Neural cell (in vitro differentiated cells): ENCODE measurements around the gene MPP1. TPM values are rescaled to one million over a fixed set of nuclear protein-coding genes. Genes with fewer than 3 reads are reported as not detected.

Experiments used
- H2AFZ ChIP-seq: fragments of 200-600, 300-800 bp; sonication (generic), shearing (Covaris generic); 2 replicates; pipeline ENCODE4 v1.6.0; 2014; ENCODE audit warnings: low read depth, mild to moderate bottlenecking, antibody characterized with exemption, low read length, moderate library complexity
- H3F3A ChIP-seq: fragments of 200-600 bp; shearing (Covaris generic); 2 replicates; pipeline ENCODE4 v1.6.1; 2016; ENCODE audit warnings: mild to moderate bottlenecking, moderate library complexity, mixed read lengths, antibody characterized with exemption, low read length; ENCODE audit not compliant: insufficient read depth, poor library complexity, severe bottlenecking
- H3K27ac ChIP-seq: fragments of 200-600, 300-800 bp; sonication (generic), shearing (Covaris generic); 2 replicates; pipeline ENCODE4 v1.5.1; 2014; ENCODE audit warnings: mild to moderate bottlenecking, low read length, moderate library complexity
- H3K27me3 ChIP-seq: fragments of 300-800, 200-600 bp; sonication (generic), shearing (Covaris generic); 2 replicates; pipeline ENCODE4 v1.6.0; 2014; ENCODE audit warnings: mild to moderate bottlenecking, low read depth, low read length, moderate library complexity; ENCODE audit not compliant: insufficient read depth
- H3K36me3 ChIP-seq: fragments of 300-800, 200-600 bp; sonication (generic), shearing (Covaris generic); 2 replicates; pipeline ENCODE4 v1.5.1; 2014; ENCODE audit warnings: mild to moderate bottlenecking, antibody characterized with exemption, low read length, moderate library complexity; ENCODE audit not compliant: insufficient read depth
- H3K4me2 ChIP-seq: fragments of 300-800, 200-600 bp; sonication (generic), shearing (Covaris generic); 2 replicates; pipeline ENCODE4 v1.6.0; 2014; ENCODE audit warnings: mild to moderate bottlenecking, low read length
- H3K4me3 ChIP-seq: fragments of 300-800, 200-600 bp; sonication (generic), shearing (Covaris generic); 2 replicates; pipeline ENCODE4 v1.5.1; 2014; ENCODE audit warnings: mild to moderate bottlenecking, low read length, moderate library complexity
- H3K79me2 ChIP-seq: fragments of 200-600 bp; shearing (Covaris generic); replicated peaks from 2 replicates; pipeline ENCODE4 v1.6.0; 2014; ENCODE audit warnings: mild to moderate bottlenecking, low read length, moderate library complexity; ENCODE audit not compliant: insufficient read depth
- H3K9ac ChIP-seq: fragments of 300-800, 200-600 bp; sonication (generic), shearing (Covaris generic); 2 replicates; pipeline ENCODE4 v1.6.1; 2016; ENCODE audit warnings: mild to moderate bottlenecking, low read length, mixed read lengths
- H3K9me2 ChIP-seq: fragments of 200-600 bp; shearing (Covaris generic); 2 replicates; pipeline ENCODE4 v1.6.1; 2016; ENCODE audit warnings: mild to moderate bottlenecking, low read length, mixed read lengths; ENCODE audit not compliant: insufficient read depth
- H3K9me3 ChIP-seq: fragments of 200-600, 300-800 bp; sonication (generic), shearing (Covaris generic); 2 replicates; pipeline ENCODE4 v1.6.1; 2016; ENCODE audit warnings: mild to moderate bottlenecking, mixed run types, low read length, moderate library complexity, mixed read lengths
- H4K20me1 ChIP-seq: fragments of 200-600 bp; shearing (Covaris generic); 2 replicates; pipeline ENCODE4 v1.6.1; 2016; ENCODE audit warnings: mild to moderate bottlenecking, mixed run types; ENCODE audit not compliant: insufficient read depth
- CTCF ChIP-seq: fragments of 450-650 bp; IDR thresholded peaks from 2 replicates; pipeline ENCODE4 v1.5.1; 2014; ENCODE audit warnings: antibody characterized with exemption, mild to moderate bottlenecking, moderate library complexity; ENCODE audit not compliant: poor library complexity, severe bottlenecking
- EP300 ChIP-seq: fragments of 450-650 bp; conservative IDR thresholded peaks from 2 replicates; pipeline ENCODE4 v1.6.1; 2014; ENCODE audit warnings: antibody characterized with exemption, mild to moderate bottlenecking, moderate library complexity; ENCODE audit not compliant: poor library complexity, severe bottlenecking
- EZH2 ChIP-seq: fragments of 200-600, 300-800 bp; shearing (Covaris generic), sonication (generic); IDR thresholded peaks from 2 replicates; pipeline ENCODE4 v1.6.1; 2014; ENCODE audit warnings: antibody characterized with exemption, low read length, borderline replicate concordance, mild to moderate bottlenecking; ENCODE audit not compliant: insufficient read depth, poor library complexity, severe bottlenecking
- MXI1 ChIP-seq: fragments of 450-650 bp; conservative IDR thresholded peaks from 2 replicates; pipeline ENCODE4 v1.6.1; 2014; ENCODE audit warnings: antibody characterized with exemption, mild to moderate bottlenecking; ENCODE audit not compliant: poor library complexity, severe bottlenecking
- POLR2AphosphoS5 ChIP-seq: IDR thresholded peaks from 2 replicates; pipeline ENCODE4 v1.6.1; 2012
- RAD21 ChIP-seq: fragments of 450-650 bp; conservative IDR thresholded peaks from 2 replicates; pipeline ENCODE4 v1.6.1; 2014; ENCODE audit warnings: antibody characterized with exemption, mild to moderate bottlenecking, moderate library complexity
- SMC3 ChIP-seq: fragments of 450-650 bp; conservative IDR thresholded peaks from 2 replicates; pipeline ENCODE4 v1.6.1; 2014; ENCODE audit warnings: antibody characterized with exemption, mild to moderate bottlenecking, moderate library complexity; ENCODE audit not compliant: poor library complexity
- TAF1 ChIP-seq: IDR thresholded peaks from 2 replicates; pipeline ENCODE4 v1.6.1; 2012; ENCODE audit warnings: low read depth
- polyA plus RNA-seq: library from polyadenylated mRNA; depleted of rRNA; stranded (reverse); fragments of >200 nt; gene quantifications from 2 replicates; pipeline ENCODE4 v1.2.3, GENCODE V29; 2014
- TF ChIP-seq, protein P1 (sequence below): IDR thresholded peaks from 2 replicates; pipeline ENCODE4 v1.6.1; 2012; ENCODE audit warnings: borderline replicate concordance

Gene MPP1
- polyA plus RNA-seq, 1 donor from 2014 or later, result 17.5 TPM

- H3K79me2 ChIP-seq, result no peaks in the 10 kb centered on the region
- no peak overlapping the region for H2AFZ ChIP-seq
- TF ChIP-seq POLR2AphosphoS5 (no peak), MXI1 (no peak), RAD21 (no peak), EZH2 (no peak), CTCF (no peak)
- H3F3A ChIP-seq, result no peaks in the 10 kb centered on the region
- H3K9ac ChIP-seq, result no peak overlapping the region
- no peaks in the 10 kb centered on the region for H3K9me3 ChIP-seq
- H3K27ac ChIP-seq, result no peak overlapping the region
- no peaks in the 10 kb centered on the region for H4K20me1 ChIP-seq
- H3K36me3 ChIP-seq, result no peaks in the 10 kb centered on the region
- H3K27me3 ChIP-seq, result no peaks in the 10 kb centered on the region
- no peaks in the 10 kb centered on the region for H3K9me2 ChIP-seq
- H3K4me2 ChIP-seq, result no peak overlapping the region
- no peak overlapping the region for H3K4me3 ChIP-seq
These were observed 23.8 kb upstream of the MPP1 start for GRCh38 chrX:154829134-154829533.

- Histone ChIP-seq H3K9me3 (no peaks in the 10 kb centered on the region), H3K9me2 (no peaks in the 10 kb centered on the region), H3F3A (no peaks in the 10 kb centered on the region), H3K27me3 (no peaks in the 10 kb centered on the region), H4K20me1 (no peaks in the 10 kb centered on the region), H3K79me2 (no peaks in the 10 kb centered on the region), H3K27ac (no peak overlapping the region), H3K4me3 (no peak overlapping the region), H3K9ac (no peak overlapping the region), H3K36me3 (no peaks in the 10 kb centered on the region), H3K4me2 (no peak overlapping the region), H2AFZ (no peak overlapping the region)
- TF ChIP-seq EP300 (no peak), MXI1 (no peak), RAD21 (no peak), TAF1 (no peak), CTCF (no peak), POLR2AphosphoS5 (no peak), EZH2 (no peak), SMC3 (no peak)
- TF ChIP-seq, protein P1, sequence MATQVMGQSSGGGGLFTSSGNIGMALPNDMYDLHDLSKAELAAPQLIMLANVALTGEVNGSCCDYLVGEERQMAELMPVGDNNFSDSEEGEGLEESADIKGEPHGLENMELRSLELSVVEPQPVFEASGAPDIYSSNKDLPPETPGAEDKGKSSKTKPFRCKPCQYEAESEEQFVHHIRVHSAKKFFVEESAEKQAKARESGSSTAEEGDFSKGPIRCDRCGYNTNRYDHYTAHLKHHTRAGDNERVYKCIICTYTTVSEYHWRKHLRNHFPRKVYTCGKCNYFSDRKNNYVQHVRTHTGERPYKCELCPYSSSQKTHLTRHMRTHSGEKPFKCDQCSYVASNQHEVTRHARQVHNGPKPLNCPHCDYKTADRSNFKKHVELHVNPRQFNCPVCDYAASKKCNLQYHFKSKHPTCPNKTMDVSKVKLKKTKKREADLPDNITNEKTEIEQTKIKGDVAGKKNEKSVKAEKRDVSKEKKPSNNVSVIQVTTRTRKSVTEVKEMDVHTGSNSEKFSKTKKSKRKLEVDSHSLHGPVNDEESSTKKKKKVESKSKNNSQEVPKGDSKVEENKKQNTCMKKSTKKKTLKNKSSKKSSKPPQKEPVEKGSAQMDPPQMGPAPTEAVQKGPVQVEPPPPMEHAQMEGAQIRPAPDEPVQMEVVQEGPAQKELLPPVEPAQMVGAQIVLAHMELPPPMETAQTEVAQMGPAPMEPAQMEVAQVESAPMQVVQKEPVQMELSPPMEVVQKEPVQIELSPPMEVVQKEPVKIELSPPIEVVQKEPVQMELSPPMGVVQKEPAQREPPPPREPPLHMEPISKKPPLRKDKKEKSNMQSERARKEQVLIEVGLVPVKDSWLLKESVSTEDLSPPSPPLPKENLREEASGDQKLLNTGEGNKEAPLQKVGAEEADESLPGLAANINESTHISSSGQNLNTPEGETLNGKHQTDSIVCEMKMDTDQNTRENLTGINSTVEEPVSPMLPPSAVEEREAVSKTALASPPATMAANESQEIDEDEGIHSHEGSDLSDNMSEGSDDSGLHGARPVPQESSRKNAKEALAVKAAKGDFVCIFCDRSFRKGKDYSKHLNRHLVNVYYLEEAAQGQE, result no peak
These were observed 22.7 kb upstream of the MPP1 start for GRCh38 chrX:154828016-154828408.
